OCI-LY1 (cell line): ENCODE measurements around the gene CD164L2.

Experiments
- H2AFZ ChIP-seq: fragments of 200-600 bp; sonication (generic), shearing (Covaris generic); 2 replicates; pipeline ENCODE4 v1.6.0; 2014; ENCODE audit warnings: antibody characterized with exemption, mild to moderate bottlenecking, low read length
- H3F3A ChIP-seq: fragments of 200-600 bp; sonication (generic), shearing (Covaris generic); 2 replicates; pipeline ENCODE4 v1.6.0; 2014; ENCODE audit warnings: mild to moderate bottlenecking, antibody characterized with exemption, low read length, moderate library complexity; ENCODE audit not compliant: insufficient read depth
- H3K27ac ChIP-seq: fragments of 200-600 bp; sonication (generic); 2 replicates; pipeline ENCODE4 v1.5.1; 2014; ENCODE audit warnings: low read length, mixed run types, mild to moderate bottlenecking, low read depth; ENCODE audit not compliant: poor library complexity, severe bottlenecking
- H3K27me3 ChIP-seq: fragments of 200-600 bp; sonication (generic); 2 replicates; pipeline ENCODE4 v1.6.0; 2014; ENCODE audit warnings: antibody characterized with exemption, mild to moderate bottlenecking, low read length, moderate library complexity; ENCODE audit not compliant: insufficient read depth
- H3K36me3 ChIP-seq: fragments of 200-600 bp; sonication (generic); 2 replicates; pipeline ENCODE4 v1.6.1; 2014; ENCODE audit warnings: mild to moderate bottlenecking, antibody characterized with exemption, low read length, moderate library complexity, mixed read lengths; ENCODE audit not compliant: insufficient read depth
- H3K4me1 ChIP-seq: fragments of 200-600 bp; sonication (generic); 2 replicates; pipeline ENCODE4 v1.5.1; 2014; ENCODE audit warnings: mild to moderate bottlenecking, low read length, moderate library complexity; ENCODE audit not compliant: insufficient read depth, severe bottlenecking
- H3K4me2 ChIP-seq: fragments of 200-600 bp; sonication (generic), shearing (Covaris generic); 2 replicates; pipeline ENCODE4 v1.6.1; 2014; ENCODE audit warnings: low read length
- H3K4me3 ChIP-seq: fragments of 200-600 bp; sonication (generic); 2 replicates; pipeline ENCODE4 v1.5.1; 2014; ENCODE audit warnings: low read length, low read depth, mild to moderate bottlenecking, mixed read lengths; ENCODE audit not compliant: poor library complexity, severe bottlenecking
- H3K79me2 ChIP-seq: fragments of 200-600 bp; shearing (Covaris generic); 2 replicates; pipeline ENCODE4 v1.6.1; 2016; ENCODE audit warnings: mixed run types, low read length, mixed read lengths; ENCODE audit not compliant: insufficient read depth
- H3K9ac ChIP-seq: fragments of 200-600 bp; sonication (generic), shearing (Covaris generic); 2 replicates; pipeline ENCODE4 v1.6.1; 2014; ENCODE audit warnings: mild to moderate bottlenecking, low read length, mixed read lengths
- H3K9me2 ChIP-seq: fragments of 200-600 bp; sonication (generic), shearing (Covaris generic); 2 replicates; pipeline ENCODE4 v1.6.1; 2014; ENCODE audit warnings: low read depth, mild to moderate bottlenecking, low read length, mixed read lengths
- H3K9me3 ChIP-seq: fragments of 200-600 bp; shearing (Covaris generic); 2 replicates; pipeline ENCODE4 v1.6.1; 2014; ENCODE audit warnings: low read length, mixed read lengths
- H4K20me1 ChIP-seq: fragments of 200-600 bp; sonication (generic), shearing (Covaris generic); 2 replicates; pipeline ENCODE4 v1.6.0; 2016; ENCODE audit warnings: mild to moderate bottlenecking, low read length; ENCODE audit not compliant: insufficient read depth
- EZH2 ChIP-seq: fragments of 200-600 bp; sonication (generic), shearing (Covaris generic); IDR thresholded peaks from 2 replicates; pipeline ENCODE4 v1.8.0; 2017; ENCODE audit warnings: borderline replicate concordance, mixed run types, mild to moderate bottlenecking, antibody characterized with exemption, low read length, moderate library complexity, mixed read lengths
- TF ChIP-seq, protein P1 (sequence below): fragments of 200-600 bp; sonication (generic), shearing (Covaris generic); IDR thresholded peaks from 2 replicates; pipeline ENCODE4 v1.5.1; 2017; ENCODE audit warnings: mild to moderate bottlenecking, antibody characterized with exemption, low read length, moderate library complexity, mixed read lengths

Gene CD164L2

DNA sequence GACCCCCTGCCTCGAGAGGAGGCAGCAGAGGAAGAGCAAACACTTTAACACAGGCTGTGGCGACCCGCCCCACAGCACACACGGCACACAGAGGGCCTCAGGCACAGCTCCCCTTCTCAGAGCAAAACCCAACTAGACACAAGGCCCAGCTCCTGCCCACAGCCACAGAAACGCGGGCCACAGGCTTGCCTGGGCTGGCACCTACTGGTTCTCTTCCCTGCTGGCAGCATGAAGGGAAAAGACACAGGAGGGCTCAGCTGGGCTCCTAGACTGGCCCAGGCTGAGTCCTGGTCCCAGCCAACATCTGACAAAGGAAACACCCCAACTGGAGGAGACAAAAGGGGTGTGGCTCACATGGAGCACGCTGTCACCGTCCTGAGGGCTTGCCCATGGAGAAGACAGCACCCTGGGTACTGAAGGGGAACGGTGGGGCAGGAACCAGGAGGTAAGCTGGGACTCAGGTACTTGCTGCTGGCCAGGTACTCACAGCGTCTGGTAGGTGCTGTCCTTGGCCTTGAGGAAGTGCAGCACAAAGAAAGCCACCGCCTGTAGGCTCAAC, 3.5 kb downstream of the CD164L2 start:
- no peak overlapping the region for H3K9ac ChIP-seq
- H3K4me2 ChIP-seq: no peak overlapping the region
- H3K4me3 ChIP-seq: no peak overlapping the region
- H3K4me1 ChIP-seq: no peaks in the 10 kb centered on the region
- H3K9me2 ChIP-seq: no peaks in the 10 kb centered on the region
- H3K79me2 ChIP-seq: no peaks in the 10 kb centered on the region
- H4K20me1 ChIP-seq: no peaks in the 10 kb centered on the region
- no peak overlapping the region for H2AFZ ChIP-seq
- H3K27me3 ChIP-seq: peaks cover 8% of the 10 kb centered on the region; the same call in 1 of the 2 replicates
- TF ChIP-seq, protein P1, sequence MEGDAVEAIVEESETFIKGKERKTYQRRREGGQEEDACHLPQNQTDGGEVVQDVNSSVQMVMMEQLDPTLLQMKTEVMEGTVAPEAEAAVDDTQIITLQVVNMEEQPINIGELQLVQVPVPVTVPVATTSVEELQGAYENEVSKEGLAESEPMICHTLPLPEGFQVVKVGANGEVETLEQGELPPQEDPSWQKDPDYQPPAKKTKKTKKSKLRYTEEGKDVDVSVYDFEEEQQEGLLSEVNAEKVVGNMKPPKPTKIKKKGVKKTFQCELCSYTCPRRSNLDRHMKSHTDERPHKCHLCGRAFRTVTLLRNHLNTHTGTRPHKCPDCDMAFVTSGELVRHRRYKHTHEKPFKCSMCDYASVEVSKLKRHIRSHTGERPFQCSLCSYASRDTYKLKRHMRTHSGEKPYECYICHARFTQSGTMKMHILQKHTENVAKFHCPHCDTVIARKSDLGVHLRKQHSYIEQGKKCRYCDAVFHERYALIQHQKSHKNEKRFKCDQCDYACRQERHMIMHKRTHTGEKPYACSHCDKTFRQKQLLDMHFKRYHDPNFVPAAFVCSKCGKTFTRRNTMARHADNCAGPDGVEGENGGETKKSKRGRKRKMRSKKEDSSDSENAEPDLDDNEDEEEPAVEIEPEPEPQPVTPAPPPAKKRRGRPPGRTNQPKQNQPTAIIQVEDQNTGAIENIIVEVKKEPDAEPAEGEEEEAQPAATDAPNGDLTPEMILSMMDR: no peak
- no peak for TF ChIP-seq EZH2
- no peak overlapping the region for H3K27ac ChIP-seq
- no peaks in the 10 kb centered on the region for H3F3A ChIP-seq
- no peaks in the 10 kb centered on the region for H3K36me3 ChIP-seq
- H3K9me3 ChIP-seq: no peaks in the 10 kb centered on the region

DNA sequence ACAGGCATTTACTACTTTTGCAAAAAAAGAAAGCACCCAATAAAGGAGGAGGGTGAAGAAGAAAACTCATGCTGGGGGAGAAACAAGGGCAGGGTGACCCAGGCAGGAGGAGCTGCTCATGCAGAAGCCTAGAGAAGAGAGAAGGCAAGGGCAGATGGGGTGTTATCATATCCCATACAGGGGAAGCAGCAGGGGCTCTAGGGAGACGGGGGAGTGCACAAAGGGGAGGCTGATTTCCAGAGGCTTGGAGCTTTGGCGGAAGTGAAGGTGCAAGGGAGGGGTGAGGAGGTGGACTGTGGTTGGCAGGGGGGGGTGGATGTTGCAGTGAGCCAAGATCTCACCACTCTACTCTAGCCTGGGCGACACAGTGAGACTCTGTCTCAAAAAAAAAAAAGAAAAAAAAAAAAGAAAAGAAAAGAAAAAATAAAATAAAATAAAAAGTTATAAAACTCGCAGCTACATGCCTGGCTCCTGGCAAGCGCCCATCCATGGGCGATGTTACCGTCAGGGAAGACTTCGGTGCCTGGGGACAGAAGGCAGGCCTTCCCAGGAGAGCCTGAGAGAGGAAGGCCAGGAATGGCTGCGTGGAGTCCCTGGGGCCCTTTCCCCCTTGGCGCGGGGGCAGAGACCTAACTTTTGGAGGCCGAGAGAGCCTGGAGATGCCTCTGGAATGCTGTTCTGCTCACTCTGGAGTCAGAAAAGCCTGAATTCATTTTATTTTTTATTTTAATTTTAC, 5.2 kb downstream of the CD164L2 start:
- Histone ChIP-seq H3K4me3 (no peak overlapping the region), H3K9me3 (no peaks in the 10 kb centered on the region), H2AFZ (no peak overlapping the region), H3K36me3 (no peaks in the 10 kb centered on the region), H3K27me3 (0 out of 2 replicates have a peak, but pooled peaks cover 5% of the 10 kb centered on the region), H3K4me1 (no peaks in the 10 kb centered on the region), H3K4me2 (no peak overlapping the region), H3F3A (no peaks in the 10 kb centered on the region), H3K9me2 (no peaks in the 10 kb centered on the region), H3K79me2 (no peaks in the 10 kb centered on the region), H3K9ac (no peak overlapping the region), H4K20me1 (no peaks in the 10 kb centered on the region), H3K27ac (no peak overlapping the region)
- TF ChIP-seq EZH2: no peak
- TF ChIP-seq, protein P1: no peak

DNA sequence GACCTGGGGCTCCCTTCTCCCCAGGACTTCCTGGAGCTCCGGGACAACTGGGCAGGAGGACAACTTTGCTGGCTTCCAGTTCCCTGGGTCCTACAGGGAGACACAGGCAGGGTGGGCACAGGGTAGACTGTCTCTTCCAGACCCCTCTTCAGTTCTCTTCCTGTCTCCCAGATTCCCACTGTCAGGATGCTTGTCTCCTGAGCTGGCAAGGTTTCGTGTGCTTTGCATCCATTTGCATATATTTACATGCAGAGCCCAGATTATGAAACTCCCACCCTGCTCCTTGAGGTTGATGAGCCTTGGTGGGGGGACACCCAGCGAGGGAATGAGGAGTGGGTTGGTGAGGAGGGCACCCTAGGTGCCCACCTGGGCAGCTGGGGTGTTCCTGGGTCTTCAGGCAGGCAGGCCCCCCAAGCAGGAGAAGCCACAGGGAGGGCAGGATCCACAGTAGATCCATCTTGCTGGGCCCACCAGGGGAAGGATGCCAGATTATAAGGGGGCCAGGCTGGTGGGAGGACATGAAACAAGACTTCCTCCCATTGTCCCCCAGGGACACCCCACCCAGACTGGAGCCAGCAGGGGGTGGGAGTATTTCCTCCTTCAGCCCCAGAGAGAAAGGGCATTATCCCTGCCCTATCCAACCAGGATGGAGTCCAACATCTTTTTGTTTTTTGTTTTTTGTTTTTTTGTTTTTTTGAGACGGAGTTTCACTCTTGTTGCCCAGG, 8.6 kb downstream of the CD164L2 start, which contains the start of gene FCN3:
Gene FCN3 (minus strand): TSS at position 463 of the 725 bp plus-strand sequence. CDS start 6 bp downstream, at position 457.
- Histone ChIP-seq H2AFZ (no peak within 1 kb of the TSS), H3K4me3 (no peak within 1 kb of the TSS), H3K27me3 (0 out of 2 replicates have a peak, but pooled peaks cover 5% of the 10 kb centered on the region), H3K4me1 (peaks cover 4% of the 10 kb centered on the region), H3K9me2 (no peaks in the 10 kb centered on the region), H3K79me2 (no peaks in the 10 kb centered on the region), H3K9ac (no peak within 1 kb of the TSS), H3K9me3 (no peaks in the 10 kb centered on the region), H4K20me1 (no peaks in the 10 kb centered on the region), H3K27ac (no peak within 1 kb of the TSS), H3F3A (no peaks in the 10 kb centered on the region), H3K4me2 (no peak within 1 kb of the TSS), H3K36me3 (no peaks in the 10 kb centered on the region)
- TF ChIP-seq EZH2: no peak
- TF ChIP-seq, protein P1: no peak
